K562 (cell line): Measurements from ENCODE around the gene DOK1. TPM values are rescaled to one million over a fixed set of nuclear protein-coding genes. Genes with fewer than 3 reads are reported as not detected.

Experiments
- BHLHE40 ChIP-seq: IDR thresholded peaks from 2 replicates; pipeline ENCODE4 v1.6.1; 2011; ENCODE audit warnings: low read length, improper control_type of control experiment
- CHD1 ChIP-seq: fragments of 200-600 bp; sonication (generic); IDR thresholded peaks from one replicate; pipeline ENCODE4 v1.6.1; 2012; ENCODE audit warnings: mild to moderate bottlenecking, moderate library complexity, low read length, inconsistent platforms
- ETS1 ChIP-seq: conservative IDR thresholded peaks from 2 replicates; pipeline ENCODE4 v1.6.1; 2011; ENCODE audit warnings: low read depth, mild to moderate bottlenecking, low read length; ENCODE audit not compliant: control insufficient read depth
- GABPA ChIP-seq: fragments of 200-800 bp; sonication (Bioruptor generic); conservative IDR thresholded peaks from 2 replicates; pipeline ENCODE4 v1.6.1; 2016; ENCODE audit warnings: low read depth, missing genetic modification characterization, missing compliant biosample characterization
- polyA plus RNA-seq, 8 experiments: library from polyadenylated mRNA; depleted of rRNA in 4 of 8; stranded (reverse) in 5 of 8; unstranded in 3 of 8; fragments of >200 nt; fragmentation: Nextera tagmentation in 2 of 8; fragmentation: Illumina TruSeq in 1 of 8; extraction: Ambion mirVana in 2 of 8; extraction: Trizol in 1 of 8; gene quantifications; 2 replicates each; pipeline versions ENCODE4 v1.2.1 to v1.2.3, GENCODE V29; 2011 to 2014; ENCODE audit warnings: inconsistent platforms in 1 of 8, missing spikeins in 1 of 8
- total RNA-seq, 7 experiments: library from RNA; depleted of rRNA in 6 of 7; stranded (reverse); fragments of >200 nt in 6 of 7; fragmentation: Illumina TruSeq in 2 of 7; extraction: Trizol in 2 of 7; gene quantifications; 2 replicates each; pipeline versions ENCODE4 v1.2.1 to v1.2.3, GENCODE V29; 2011 to 2021; ENCODE audit warnings: low replicate concordance in 1 of 7
- TF ChIP-seq, protein P1 (sequence below): sonication (generic); IDR thresholded peaks from 2 replicates; pipeline ENCODE4 v1.6.1; 2016
- TF ChIP-seq, protein P2 (sequence below): fragments of 450-650 bp; IDR thresholded peaks from 2 replicates; pipeline ENCODE4 v1.6.1; 2016; ENCODE audit warnings: mild to moderate bottlenecking, moderate library complexity
- TF ChIP-seq, protein P3 (sequence below): sonication (generic); formaldehyde crosslinking; IDR thresholded peaks from 2 replicates; pipeline ENCODE4 v1.9.0; 2022; ENCODE audit warnings: mild to moderate bottlenecking, missing genetic modification reagents
- TF ChIP-seq, protein P4 (sequence below), 2 experiments: fragments of 450-650 bp in 1 of 2; IDR thresholded peaks; 2 replicates each; pipeline ENCODE4 v1.6.1; 2011 to 2017; ENCODE audit warnings: low read depth in 2 of 2, antibody characterized with exemption in 1 of 2, borderline replicate concordance in 1 of 2, low read length in 1 of 2, mild to moderate bottlenecking in 1 of 2, mixed read lengths in 1 of 2; ENCODE audit not compliant: control insufficient read depth in 1 of 2

Gene DOK1
- total and polyA plus RNA-seq, 9 of the 15 experiments (the other 6 are each of a cell fraction or from before 2014, with no cell fraction given), result 0.59 to 36.4 (median 16.1) TPM

- TF ChIP-seq, protein P1, sequence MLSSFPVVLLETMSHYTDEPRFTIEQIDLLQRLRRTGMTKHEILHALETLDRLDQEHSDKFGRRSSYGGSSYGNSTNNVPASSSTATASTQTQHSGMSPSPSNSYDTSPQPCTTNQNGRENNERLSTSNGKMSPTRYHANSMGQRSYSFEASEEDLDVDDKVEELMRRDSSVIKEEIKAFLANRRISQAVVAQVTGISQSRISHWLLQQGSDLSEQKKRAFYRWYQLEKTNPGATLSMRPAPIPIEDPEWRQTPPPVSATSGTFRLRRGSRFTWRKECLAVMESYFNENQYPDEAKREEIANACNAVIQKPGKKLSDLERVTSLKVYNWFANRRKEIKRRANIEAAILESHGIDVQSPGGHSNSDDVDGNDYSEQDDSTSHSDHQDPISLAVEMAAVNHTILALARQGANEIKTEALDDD, result no peak
- TF ChIP-seq, protein P2, sequence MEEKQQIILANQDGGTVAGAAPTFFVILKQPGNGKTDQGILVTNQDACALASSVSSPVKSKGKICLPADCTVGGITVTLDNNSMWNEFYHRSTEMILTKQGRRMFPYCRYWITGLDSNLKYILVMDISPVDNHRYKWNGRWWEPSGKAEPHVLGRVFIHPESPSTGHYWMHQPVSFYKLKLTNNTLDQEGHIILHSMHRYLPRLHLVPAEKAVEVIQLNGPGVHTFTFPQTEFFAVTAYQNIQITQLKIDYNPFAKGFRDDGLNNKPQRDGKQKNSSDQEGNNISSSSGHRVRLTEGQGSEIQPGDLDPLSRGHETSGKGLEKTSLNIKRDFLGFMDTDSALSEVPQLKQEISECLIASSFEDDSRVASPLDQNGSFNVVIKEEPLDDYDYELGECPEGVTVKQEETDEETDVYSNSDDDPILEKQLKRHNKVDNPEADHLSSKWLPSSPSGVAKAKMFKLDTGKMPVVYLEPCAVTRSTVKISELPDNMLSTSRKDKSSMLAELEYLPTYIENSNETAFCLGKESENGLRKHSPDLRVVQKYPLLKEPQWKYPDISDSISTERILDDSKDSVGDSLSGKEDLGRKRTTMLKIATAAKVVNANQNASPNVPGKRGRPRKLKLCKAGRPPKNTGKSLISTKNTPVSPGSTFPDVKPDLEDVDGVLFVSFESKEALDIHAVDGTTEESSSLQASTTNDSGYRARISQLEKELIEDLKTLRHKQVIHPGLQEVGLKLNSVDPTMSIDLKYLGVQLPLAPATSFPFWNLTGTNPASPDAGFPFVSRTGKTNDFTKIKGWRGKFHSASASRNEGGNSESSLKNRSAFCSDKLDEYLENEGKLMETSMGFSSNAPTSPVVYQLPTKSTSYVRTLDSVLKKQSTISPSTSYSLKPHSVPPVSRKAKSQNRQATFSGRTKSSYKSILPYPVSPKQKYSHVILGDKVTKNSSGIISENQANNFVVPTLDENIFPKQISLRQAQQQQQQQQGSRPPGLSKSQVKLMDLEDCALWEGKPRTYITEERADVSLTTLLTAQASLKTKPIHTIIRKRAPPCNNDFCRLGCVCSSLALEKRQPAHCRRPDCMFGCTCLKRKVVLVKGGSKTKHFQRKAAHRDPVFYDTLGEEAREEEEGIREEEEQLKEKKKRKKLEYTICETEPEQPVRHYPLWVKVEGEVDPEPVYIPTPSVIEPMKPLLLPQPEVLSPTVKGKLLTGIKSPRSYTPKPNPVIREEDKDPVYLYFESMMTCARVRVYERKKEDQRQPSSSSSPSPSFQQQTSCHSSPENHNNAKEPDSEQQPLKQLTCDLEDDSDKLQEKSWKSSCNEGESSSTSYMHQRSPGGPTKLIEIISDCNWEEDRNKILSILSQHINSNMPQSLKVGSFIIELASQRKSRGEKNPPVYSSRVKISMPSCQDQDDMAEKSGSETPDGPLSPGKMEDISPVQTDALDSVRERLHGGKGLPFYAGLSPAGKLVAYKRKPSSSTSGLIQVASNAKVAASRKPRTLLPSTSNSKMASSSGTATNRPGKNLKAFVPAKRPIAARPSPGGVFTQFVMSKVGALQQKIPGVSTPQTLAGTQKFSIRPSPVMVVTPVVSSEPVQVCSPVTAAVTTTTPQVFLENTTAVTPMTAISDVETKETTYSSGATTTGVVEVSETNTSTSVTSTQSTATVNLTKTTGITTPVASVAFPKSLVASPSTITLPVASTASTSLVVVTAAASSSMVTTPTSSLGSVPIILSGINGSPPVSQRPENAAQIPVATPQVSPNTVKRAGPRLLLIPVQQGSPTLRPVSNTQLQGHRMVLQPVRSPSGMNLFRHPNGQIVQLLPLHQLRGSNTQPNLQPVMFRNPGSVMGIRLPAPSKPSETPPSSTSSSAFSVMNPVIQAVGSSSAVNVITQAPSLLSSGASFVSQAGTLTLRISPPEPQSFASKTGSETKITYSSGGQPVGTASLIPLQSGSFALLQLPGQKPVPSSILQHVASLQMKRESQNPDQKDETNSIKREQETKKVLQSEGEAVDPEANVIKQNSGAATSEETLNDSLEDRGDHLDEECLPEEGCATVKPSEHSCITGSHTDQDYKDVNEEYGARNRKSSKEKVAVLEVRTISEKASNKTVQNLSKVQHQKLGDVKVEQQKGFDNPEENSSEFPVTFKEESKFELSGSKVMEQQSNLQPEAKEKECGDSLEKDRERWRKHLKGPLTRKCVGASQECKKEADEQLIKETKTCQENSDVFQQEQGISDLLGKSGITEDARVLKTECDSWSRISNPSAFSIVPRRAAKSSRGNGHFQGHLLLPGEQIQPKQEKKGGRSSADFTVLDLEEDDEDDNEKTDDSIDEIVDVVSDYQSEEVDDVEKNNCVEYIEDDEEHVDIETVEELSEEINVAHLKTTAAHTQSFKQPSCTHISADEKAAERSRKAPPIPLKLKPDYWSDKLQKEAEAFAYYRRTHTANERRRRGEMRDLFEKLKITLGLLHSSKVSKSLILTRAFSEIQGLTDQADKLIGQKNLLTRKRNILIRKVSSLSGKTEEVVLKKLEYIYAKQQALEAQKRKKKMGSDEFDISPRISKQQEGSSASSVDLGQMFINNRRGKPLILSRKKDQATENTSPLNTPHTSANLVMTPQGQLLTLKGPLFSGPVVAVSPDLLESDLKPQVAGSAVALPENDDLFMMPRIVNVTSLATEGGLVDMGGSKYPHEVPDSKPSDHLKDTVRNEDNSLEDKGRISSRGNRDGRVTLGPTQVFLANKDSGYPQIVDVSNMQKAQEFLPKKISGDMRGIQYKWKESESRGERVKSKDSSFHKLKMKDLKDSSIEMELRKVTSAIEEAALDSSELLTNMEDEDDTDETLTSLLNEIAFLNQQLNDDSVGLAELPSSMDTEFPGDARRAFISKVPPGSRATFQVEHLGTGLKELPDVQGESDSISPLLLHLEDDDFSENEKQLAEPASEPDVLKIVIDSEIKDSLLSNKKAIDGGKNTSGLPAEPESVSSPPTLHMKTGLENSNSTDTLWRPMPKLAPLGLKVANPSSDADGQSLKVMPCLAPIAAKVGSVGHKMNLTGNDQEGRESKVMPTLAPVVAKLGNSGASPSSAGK, result 0 out of 2 replicates have a peak, but pooled peaks have one; percentile 32
- 0 out of 2 replicates have a peak, but pooled peaks have one; percentile 2 for TF ChIP-seq BHLHE40
- TF ChIP-seq, protein P3, sequence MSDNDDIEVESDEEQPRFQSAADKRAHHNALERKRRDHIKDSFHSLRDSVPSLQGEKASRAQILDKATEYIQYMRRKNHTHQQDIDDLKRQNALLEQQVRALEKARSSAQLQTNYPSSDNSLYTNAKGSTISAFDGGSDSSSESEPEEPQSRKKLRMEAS (CRISPR knock-in tag), result peak; percentile 64
- TF ChIP-seq, protein P4, sequence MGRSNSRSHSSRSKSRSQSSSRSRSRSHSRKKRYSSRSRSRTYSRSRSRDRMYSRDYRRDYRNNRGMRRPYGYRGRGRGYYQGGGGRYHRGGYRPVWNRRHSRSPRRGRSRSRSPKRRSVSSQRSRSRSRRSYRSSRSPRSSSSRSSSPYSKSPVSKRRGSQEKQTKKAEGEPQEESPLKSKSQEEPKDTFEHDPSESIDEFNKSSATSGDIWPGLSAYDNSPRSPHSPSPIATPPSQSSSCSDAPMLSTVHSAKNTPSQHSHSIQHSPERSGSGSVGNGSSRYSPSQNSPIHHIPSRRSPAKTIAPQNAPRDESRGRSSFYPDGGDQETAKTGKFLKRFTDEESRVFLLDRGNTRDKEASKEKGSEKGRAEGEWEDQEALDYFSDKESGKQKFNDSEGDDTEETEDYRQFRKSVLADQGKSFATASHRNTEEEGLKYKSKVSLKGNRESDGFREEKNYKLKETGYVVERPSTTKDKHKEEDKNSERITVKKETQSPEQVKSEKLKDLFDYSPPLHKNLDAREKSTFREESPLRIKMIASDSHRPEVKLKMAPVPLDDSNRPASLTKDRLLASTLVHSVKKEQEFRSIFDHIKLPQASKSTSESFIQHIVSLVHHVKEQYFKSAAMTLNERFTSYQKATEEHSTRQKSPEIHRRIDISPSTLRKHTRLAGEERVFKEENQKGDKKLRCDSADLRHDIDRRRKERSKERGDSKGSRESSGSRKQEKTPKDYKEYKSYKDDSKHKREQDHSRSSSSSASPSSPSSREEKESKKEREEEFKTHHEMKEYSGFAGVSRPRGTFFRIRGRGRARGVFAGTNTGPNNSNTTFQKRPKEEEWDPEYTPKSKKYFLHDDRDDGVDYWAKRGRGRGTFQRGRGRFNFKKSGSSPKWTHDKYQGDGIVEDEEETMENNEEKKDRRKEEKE (IDR thresholded peaks at IDR 0.05; ENCODE audit: borderline replicate concordance in 1 of 2, control insufficient read depth in 1 of 2, low read depth in 2 of 2, low read length in 1 of 2), result 0 out of 4 replicates have a peak, but pooled peaks of 1 of the 2 experiments have one; percentile 38
- no peak for TF ChIP-seq GABPA (tag)
- TF ChIP-seq CHD1, result peak; percentile 19
- peak; percentile 32; the same call in 1 of the 2 replicates for TF ChIP-seq ETS1
These were observed 25.7 kb upstream of the DOK1 start (continued) for GRCh38 chr2:74528600-74529356.
